SK-N-SH treated with all-trans-retinoic acid at 6 μM for 48 hours (cell line): ENCODE results near the gene GANC.

Experiments
- ARNTL ChIP-seq: fragments of 450-650 bp; formaldehyde crosslinking; IDR thresholded peaks from 2 replicates; pipeline ENCODE4 v1.5.0; 2020; ENCODE audit warnings: low read depth, mild to moderate bottlenecking, moderate library complexity, borderline replicate concordance
- BACH2 ChIP-seq: fragments of 250-450 bp; sonication (Bioruptor Pico); IDR thresholded peaks from 2 replicates; pipeline ENCODE4 v1.9.0; 2021; ENCODE audit warnings: mild to moderate bottlenecking, borderline replicate concordance
- CREB5 ChIP-seq: fragments of 250-450 bp; sonication (Bioruptor Pico); IDR thresholded peaks from 2 replicates; pipeline ENCODE4 v1.5.1; 2020; ENCODE audit warnings: low read depth, mild to moderate bottlenecking, moderate library complexity
- CSDC2 ChIP-seq: fragments of 250-450 bp; sonication (Bioruptor Pico); IDR thresholded peaks from 2 replicates; pipeline ENCODE4 v1.5.0; 2020; ENCODE audit warnings: mild to moderate bottlenecking, moderate library complexity
- ISL1 ChIP-seq: fragments of 250-450 bp; sonication (Bioruptor Pico); IDR thresholded peaks from 2 replicates; pipeline ENCODE4 v2.1.2; 2022; ENCODE audit warnings: mild to moderate bottlenecking, moderate library complexity
- PATZ1 ChIP-seq: fragments of 250-450 bp; sonication (Bioruptor Pico); IDR thresholded peaks from 2 replicates; pipeline ENCODE4 v1.8.0; 2020; ENCODE audit warnings: mild to moderate bottlenecking, moderate library complexity, borderline replicate concordance
- POU6F1 ChIP-seq: fragments of 250-450 bp; sonication (Bioruptor Pico); IDR thresholded peaks from 2 replicates; pipeline ENCODE4 v1.8.0; 2021; ENCODE audit warnings: low read depth, mild to moderate bottlenecking, moderate library complexity, borderline replicate concordance
- TCF4 ChIP-seq: fragments of 250-450 bp; sonication (Bioruptor Pico); IDR thresholded peaks from 2 replicates; pipeline ENCODE4 v1.8.0; 2021; ENCODE audit warnings: mild to moderate bottlenecking, moderate library complexity, borderline replicate concordance
- ZC3H10 ChIP-seq: fragments of 250-450 bp; sonication (Bioruptor Pico); IDR thresholded peaks from 2 replicates; pipeline ENCODE4 v1.5.1; 2021; ENCODE audit warnings: mild to moderate bottlenecking, moderate library complexity
- ZFP3 ChIP-seq: fragments of 250-450 bp; sonication (Bioruptor Pico); IDR thresholded peaks from 2 replicates; pipeline ENCODE4 v1.5.0; 2020; ENCODE audit warnings: mild to moderate bottlenecking, moderate library complexity
- ZFP30 ChIP-seq: fragments of 450-650 bp; formaldehyde crosslinking; IDR thresholded peaks from 2 replicates; pipeline ENCODE4 v1.5.0; 2022; ENCODE audit warnings: mild to moderate bottlenecking, moderate library complexity
- ZNF8 ChIP-seq: fragments of 450-650 bp; formaldehyde crosslinking; IDR thresholded peaks from 2 replicates; pipeline ENCODE4 v1.5.0; 2020; ENCODE audit warnings: mild to moderate bottlenecking, moderate library complexity

GRCh38 chr15:42239528-42240182 is 33.3 kb upstream of the GANC start:
- TF ChIP-seq CREB5 (no peak), CSDC2 (CRISPR knock-in tag) (no peak), ZFP3 (no peak), ISL1 (CRISPR knock-in tag) (no peak), TCF4 (CRISPR knock-in tag) (no peak), ARNTL (CRISPR knock-in tag) (no peak), ZC3H10 (CRISPR knock-in tag) (no peak), PATZ1 (CRISPR knock-in tag) (no peak), POU6F1 (no peak), ZNF8 (no peak), BACH2 (CRISPR knock-in tag) (no peak), ZFP30 (no peak)
